ENCODE results near the gene ZNF710. TPM values are rescaled to one million over a fixed set of nuclear protein-coding genes. Genes with fewer than 3 reads are reported as not detected.

Gene ZNF710
- total RNA-seq, 1 donor from 2014 or later: 26.9 TPM

- TF ChIP-seq CTCF (IDR thresholded peaks at IDR 0.05; ENCODE audit: insufficient read depth, low read depth, low read length) (no peak), EZH2 (IDR thresholded peaks at IDR 0.05; ENCODE audit: insufficient read depth, low read length) (no peak)
- no peak overlapping the region for H3K27ac Mint-ChIP-seq (ENCODE audit: unreplicated experiment)
- Histone ChIP-seq H2AFZ (ENCODE audit: low read depth, low read length) (no peak overlapping the region), H3K27ac (ENCODE audit: low read depth, low read length) (no peak overlapping the region), H3K9me3 (ENCODE audit: insufficient read depth, low read depth, low read length) (no peaks in the 10 kb centered on the region), H3K4me3 (ENCODE audit: insufficient read depth, low read depth, low read length) (no peak overlapping the region), H3K27me3 (ENCODE audit: insufficient read depth, low read length) (peaks cover 3% of the 10 kb centered on the region), H3K4me1 (ENCODE audit: insufficient read depth, low read length) (no peaks in the 10 kb centered on the region), H3K79me2 (ENCODE audit: insufficient read depth, low read length) (no peaks in the 10 kb centered on the region), H3K9ac (ENCODE audit: low read length) (no peak overlapping the region), H3K4me2 (ENCODE audit: low read length) (no peak overlapping the region), H3K36me3 (ENCODE audit: insufficient read depth, low read length) (no peaks in the 10 kb centered on the region), H4K20me1 (ENCODE audit: insufficient read depth, low read length) (no peaks in the 10 kb centered on the region)
- no peaks in the 10 kb centered on the region for H3K36me3 Mint-ChIP-seq (ENCODE audit: low read depth, unreplicated experiment)
- no peak for FAIRE-seq
- DNase-seq (ENCODE audit: low read depth): no peak
- peaks cover 8% of the 10 kb centered on the region for H3K9me3 Mint-ChIP-seq (ENCODE audit: unreplicated experiment)
- H3K4me3 Mint-ChIP-seq (ENCODE audit: unreplicated experiment): no peak overlapping the region
- no peaks in the 10 kb centered on the region for H3K4me1 Mint-ChIP-seq (ENCODE audit: low read depth, unreplicated experiment)
- no peaks in the 10 kb centered on the region for H3K27me3 Mint-ChIP-seq (ENCODE audit: low read depth, unreplicated experiment)
These were observed 42.9 kb upstream of the ZNF710 start for GRCh38 chr15:89958107-89958805.

GRCh38 chr15:89963301-89964231, 37.6 kb upstream of the ZNF710 start:
- FAIRE-seq (no peak), DNase-seq (ENCODE audit: low read depth) (no peak)
- Histone ChIP-seq H3K4me1 (ENCODE audit: insufficient read depth, low read length) (no peaks in the 10 kb centered on the region), H3K27ac (ENCODE audit: low read depth, low read length) (no peak overlapping the region), H3K9ac (ENCODE audit: low read length) (no peak overlapping the region), H2AFZ (ENCODE audit: low read depth, low read length) (no peak overlapping the region), H4K20me1 (ENCODE audit: insufficient read depth, low read length) (no peaks in the 10 kb centered on the region), H3K4me3 (ENCODE audit: insufficient read depth, low read depth, low read length) (no peak overlapping the region), H3K27me3 (ENCODE audit: insufficient read depth, low read length) (no peaks in the 10 kb centered on the region), H3K9me3 (ENCODE audit: insufficient read depth, low read depth, low read length) (no peaks in the 10 kb centered on the region), H3K4me2 (ENCODE audit: low read length) (no peak overlapping the region), H3K79me2 (ENCODE audit: insufficient read depth, low read length) (no peaks in the 10 kb centered on the region), H3K36me3 (ENCODE audit: insufficient read depth, low read length) (no peaks in the 10 kb centered on the region)
- no peak for TF ChIP-seq CTCF (IDR thresholded peaks at IDR 0.05; ENCODE audit: insufficient read depth, low read depth, low read length)
- TF ChIP-seq EZH2 (IDR thresholded peaks at IDR 0.05; ENCODE audit: insufficient read depth, low read length): no peak
- H3K36me3 Mint-ChIP-seq (ENCODE audit: low read depth, unreplicated experiment): no peaks in the 10 kb centered on the region
- peaks cover under 1% of the 10 kb centered on the region for H3K27me3 Mint-ChIP-seq (ENCODE audit: low read depth, unreplicated experiment)
- H3K9me3 Mint-ChIP-seq (ENCODE audit: unreplicated experiment): no peaks in the 10 kb centered on the region
- no peak overlapping the region for H3K4me3 Mint-ChIP-seq (ENCODE audit: unreplicated experiment)
- no peak overlapping the region for H3K27ac Mint-ChIP-seq (ENCODE audit: unreplicated experiment)
- H3K4me1 Mint-ChIP-seq (ENCODE audit: low read depth, unreplicated experiment): no peaks in the 10 kb centered on the region
